ENCODE data around the gene EFNA1. TPM values are rescaled to one million over a fixed set of nuclear protein-coding genes. Genes with fewer than 3 reads are reported as not detected.

The EFNA1 gene
- total RNA-seq, 1 experiment from 2014 or later = 1.0 TPM

DNA sequence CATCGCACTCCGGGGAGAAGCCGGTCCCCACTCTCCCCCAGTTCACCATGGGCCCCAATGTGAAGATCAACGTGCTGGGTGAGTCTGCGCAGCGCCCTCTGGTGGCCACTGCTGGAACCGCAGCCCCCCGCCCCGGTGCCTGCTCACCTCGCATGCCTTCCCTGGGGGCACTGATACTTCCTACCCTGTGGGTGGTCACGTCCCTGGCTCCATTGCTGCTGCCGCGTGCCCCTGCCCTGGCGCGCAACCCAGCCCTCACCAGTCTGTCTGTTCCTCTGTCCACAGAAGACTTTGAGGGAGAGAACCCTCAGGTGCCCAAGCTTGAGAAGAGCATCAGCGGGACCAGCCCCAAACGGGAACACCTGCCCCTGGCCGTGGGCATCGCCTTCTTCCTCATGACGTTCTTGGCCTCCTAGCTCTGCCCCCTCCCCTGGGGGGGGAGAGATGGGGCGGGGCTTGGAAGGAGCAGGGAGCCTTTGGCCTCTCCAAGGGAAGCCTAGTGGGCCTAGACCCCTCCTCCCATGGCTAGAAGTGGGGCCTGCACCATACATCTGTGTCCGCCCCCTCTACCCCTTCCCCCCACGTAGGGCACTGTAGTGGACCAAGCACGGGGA lies 41.4 kb upstream of the EFNA1 start:
- no peaks in the 10 kb centered on the region for H3K36me3 ChIP-seq (ENCODE audit: insufficient read depth, low read length, poor library complexity, severe bottlenecking)
- BruUV-seq (replicated peaks) = no TSS peak
- ChIA-PET POLR2A (ENCODE audit: low non-redundant PET) (interaction anchor here (0.5 kb wide), 1 partner anchor 124 kb away, joined by 4 read pairs; no protein-coding TSS in a partner anchor), CTCF (interaction anchor here (1.5 to 2.1 kb wide), 4 partner anchors 24 to 87 kb away, joined by 5 to 35 read pairs (median 11); partner anchors contain the start of genes EFNA4 and KRTCAP2)
- peak overlapping the region; percentile 69 for H3K4me3 ChIP-seq (ENCODE audit: low read depth, low read length, poor library complexity, severe bottlenecking)
- peaks cover 13% of the 10 kb centered on the region for H3K27me3 ChIP-seq (replicated peaks; ENCODE audit: insufficient read depth, low read depth, low read length, poor library complexity)
- intact Hi-C loops (cut with micrococcal nuclease; ENCODE audit: unreplicated experiment) = no loop called here
- H3K9me3 ChIP-seq (ENCODE audit: low read depth, low read length, poor library complexity, severe bottlenecking) = no peaks in the 10 kb centered on the region
- peaks cover 29% of the 10 kb centered on the region for H3K4me1 ChIP-seq (ENCODE audit: insufficient read depth, low read length, poor library complexity, severe bottlenecking)
- DNase-seq (ENCODE audit: low spot score) = peak; percentile 82
- TF ChIP-seq EZH2 (IDR thresholded peaks at IDR 0.05; ENCODE audit: borderline replicate concordance, low read depth, low read length, poor library complexity, severe bottlenecking) = no peak
- TF ChIP-seq CTCF (conservative IDR thresholded peaks at IDR 0.05; ENCODE audit: low read depth, low read length) = peak; percentile 97
- H3K27ac ChIP-seq (ENCODE audit: low read depth, low read length, poor library complexity, severe bottlenecking) = no peak overlapping the region

DNA sequence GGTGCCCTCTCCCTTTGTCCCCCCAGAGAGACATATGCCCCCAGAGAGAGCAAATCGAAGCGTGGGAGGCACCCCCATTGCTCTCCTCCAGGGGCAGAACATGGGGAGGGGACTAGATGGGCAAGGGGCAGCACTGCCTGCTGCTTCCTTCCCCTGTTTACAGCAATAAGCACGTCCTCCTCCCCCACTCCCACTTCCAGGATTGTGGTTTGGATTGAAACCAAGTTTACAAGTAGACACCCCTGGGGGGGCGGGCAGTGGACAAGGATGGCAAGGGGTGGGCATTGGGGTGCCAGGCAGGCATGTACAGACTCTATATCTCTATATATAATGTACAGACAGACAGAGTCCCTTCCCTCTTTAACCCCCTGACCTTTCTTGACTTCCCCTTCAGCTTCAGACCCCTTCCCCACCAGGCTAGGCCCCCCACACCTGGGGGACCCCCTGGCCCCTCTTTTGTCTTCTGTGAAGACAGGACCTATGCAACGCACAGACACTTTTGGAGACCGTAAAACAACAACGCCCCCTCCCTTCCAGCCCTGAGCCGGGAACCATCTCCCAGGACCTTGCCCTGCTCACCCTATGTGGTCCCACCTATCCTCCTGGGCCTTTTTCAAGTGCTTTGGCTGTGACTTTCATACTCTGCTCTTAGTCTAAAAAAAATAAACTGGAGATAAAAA lies 40.7 kb upstream of the EFNA1 start:
- TF ChIP-seq CTCF (conservative IDR thresholded peaks at IDR 0.05; ENCODE audit: low read depth, low read length) (no peak; the same call in 1 of the 2 replicates), EZH2 (IDR thresholded peaks at IDR 0.05; ENCODE audit: borderline replicate concordance, low read depth, low read length, poor library complexity, severe bottlenecking) (no peak)

GRCh38 chr1:155091071-155092051 lies 36.3 kb upstream of the EFNA1 start:
- no TSS peak for BruUV-seq (replicated peaks)
- peak; percentile 91 for DNase-seq (ENCODE audit: low spot score)
- H3K4me3 ChIP-seq (ENCODE audit: low read depth, low read length, poor library complexity, severe bottlenecking) = no peak overlapping the region
- ChIA-PET POLR2A (ENCODE audit: low non-redundant PET) (interaction anchor here (0.6 kb wide), 2 partner anchors 26 to 63 kb away, joined by 4 to 6 read pairs; no protein-coding TSS in a partner anchor), CTCF (interaction anchor here (0.5 to 4.1 kb wide), 16 partner anchors 10 to 557 kb away, joined by 3 to 89 read pairs (median 6); partner anchors contain the start of genes KRTCAP2, TRIM46 and UBE2Q1)
- intact Hi-C loops (cut with micrococcal nuclease; ENCODE audit: unreplicated experiment) = loop anchor here (1.0 to 5.0 kb wide), 2 partner anchors 36 to 77 kb away; partner anchors contain the start of gene EFNA1
- no peak overlapping the region for H3K27ac ChIP-seq (ENCODE audit: low read depth, low read length, poor library complexity, severe bottlenecking)
- no peaks in the 10 kb centered on the region for H3K27me3 ChIP-seq (replicated peaks; ENCODE audit: insufficient read depth, low read depth, low read length, poor library complexity)
- peaks cover 7% of the 10 kb centered on the region for H3K4me1 ChIP-seq (ENCODE audit: insufficient read depth, low read length, poor library complexity, severe bottlenecking)
- H3K9me3 ChIP-seq (ENCODE audit: low read depth, low read length, poor library complexity, severe bottlenecking) = no peaks in the 10 kb centered on the region
- no peaks in the 10 kb centered on the region for H3K36me3 ChIP-seq (ENCODE audit: insufficient read depth, low read length, poor library complexity, severe bottlenecking)
- no peak for TF ChIP-seq EZH2 (IDR thresholded peaks at IDR 0.05; ENCODE audit: borderline replicate concordance, low read depth, low read length, poor library complexity, severe bottlenecking)
- peak; percentile 99 for TF ChIP-seq CTCF (conservative IDR thresholded peaks at IDR 0.05; ENCODE audit: low read depth, low read length)

More for the DNA sequence above, 40.7 kb upstream of the EFNA1 start:
- Histone ChIP-seq H3K27me3 (replicated peaks; ENCODE audit: insufficient read depth, low read depth, low read length, poor library complexity) (peaks cover 6% of the 10 kb centered on the region), H3K9me3 (ENCODE audit: low read depth, low read length, poor library complexity, severe bottlenecking) (no peaks in the 10 kb centered on the region), H3K4me3 (ENCODE audit: low read depth, low read length, poor library complexity, severe bottlenecking) (no peak overlapping the region), H3K4me1 (ENCODE audit: insufficient read depth, low read length, poor library complexity, severe bottlenecking) (peaks cover 22% of the 10 kb centered on the region), H3K36me3 (ENCODE audit: insufficient read depth, low read length, poor library complexity, severe bottlenecking) (no peaks in the 10 kb centered on the region), H3K27ac (ENCODE audit: low read depth, low read length, poor library complexity, severe bottlenecking) (no peak overlapping the region)
- ChIA-PET CTCF (no interaction called here), POLR2A (ENCODE audit: low non-redundant PET) (no interaction called here)
- DNase-seq (ENCODE audit: low spot score) = no peak
- intact Hi-C loops (cut with micrococcal nuclease; ENCODE audit: unreplicated experiment) = no loop called here
- no TSS peak for BruUV-seq (replicated peaks)
